Right lobe of liver (tissue), 4 donors: Measurements from ENCODE around the gene MACC1.

ENCODE experiments used
- POLR2A ChIP-seq: fragments of 450-650 bp; IDR thresholded peaks from one replicate; pipeline ENCODE4 v1.6.1; 2017; ENCODE audit warnings: antibody characterized with exemption, mild to moderate bottlenecking
- TF ChIP-seq, protein P1 (sequence below), 4 donors: fragments of 200-600 bp in 3 of 4; fragments of 450-650 bp in 1 of 4; IDR thresholded peaks; one replicate each; pipeline versions ENCODE4 v1.5.1 to v1.8.0; 2016 to 2022; ENCODE audit warnings: antibody characterized with exemption in 4 of 4, mild to moderate bottlenecking in 2 of 4
- donor health status: DM: no; HTN: no; CAD: no.
- donor health status: DM: no; HTN: no; CAD: no.
- donor health status: DM: no; HTN: yes; CAD: no.

DNA sequence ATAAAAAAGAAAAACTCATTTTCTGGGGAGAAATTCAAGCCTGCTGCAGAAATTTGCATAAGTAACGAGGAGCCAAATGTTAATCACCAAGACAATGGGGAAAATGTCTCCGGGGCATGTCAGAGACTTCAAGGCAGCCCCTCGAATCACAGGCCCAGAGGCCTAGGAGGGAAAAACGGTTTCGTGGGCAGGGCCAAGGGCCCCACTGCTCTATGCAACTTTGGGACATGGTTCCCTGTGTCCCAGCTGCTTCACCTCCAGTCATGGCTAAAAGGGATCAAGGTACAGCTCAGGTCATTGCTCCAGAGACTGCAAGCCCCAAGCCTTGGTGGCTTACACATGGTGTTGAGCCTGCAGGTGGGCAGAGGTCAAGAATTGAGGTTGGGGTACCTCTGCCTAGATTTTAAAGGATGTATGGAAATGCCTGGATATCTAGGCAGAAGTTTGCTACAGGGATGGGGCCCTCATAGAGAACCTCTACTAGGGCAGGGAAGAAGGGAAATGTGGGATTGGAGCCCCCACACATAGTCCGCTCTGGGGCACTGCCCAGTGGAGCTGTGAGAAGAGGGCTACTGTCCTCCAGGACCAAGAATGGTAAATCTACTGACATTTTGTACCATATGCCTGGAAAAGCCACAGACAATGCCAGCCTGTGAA is 8.4 kb downstream of the MACC1 start:
- TF ChIP-seq, protein P1, sequence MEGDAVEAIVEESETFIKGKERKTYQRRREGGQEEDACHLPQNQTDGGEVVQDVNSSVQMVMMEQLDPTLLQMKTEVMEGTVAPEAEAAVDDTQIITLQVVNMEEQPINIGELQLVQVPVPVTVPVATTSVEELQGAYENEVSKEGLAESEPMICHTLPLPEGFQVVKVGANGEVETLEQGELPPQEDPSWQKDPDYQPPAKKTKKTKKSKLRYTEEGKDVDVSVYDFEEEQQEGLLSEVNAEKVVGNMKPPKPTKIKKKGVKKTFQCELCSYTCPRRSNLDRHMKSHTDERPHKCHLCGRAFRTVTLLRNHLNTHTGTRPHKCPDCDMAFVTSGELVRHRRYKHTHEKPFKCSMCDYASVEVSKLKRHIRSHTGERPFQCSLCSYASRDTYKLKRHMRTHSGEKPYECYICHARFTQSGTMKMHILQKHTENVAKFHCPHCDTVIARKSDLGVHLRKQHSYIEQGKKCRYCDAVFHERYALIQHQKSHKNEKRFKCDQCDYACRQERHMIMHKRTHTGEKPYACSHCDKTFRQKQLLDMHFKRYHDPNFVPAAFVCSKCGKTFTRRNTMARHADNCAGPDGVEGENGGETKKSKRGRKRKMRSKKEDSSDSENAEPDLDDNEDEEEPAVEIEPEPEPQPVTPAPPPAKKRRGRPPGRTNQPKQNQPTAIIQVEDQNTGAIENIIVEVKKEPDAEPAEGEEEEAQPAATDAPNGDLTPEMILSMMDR (IDR thresholded peaks at IDR 0.05): no peak
- no peak for TF ChIP-seq POLR2A
